ENCODE results near the gene RECQL. TPM values are rescaled to one million over a fixed set of nuclear protein-coding genes. Genes with fewer than 3 reads are reported as not detected.
A peak's percentile ranks its signal among the peaks of the same experiment; 100 is the strongest.

Gene RECQL
- total and polyA plus RNA-seq, 7 donors, result 4.2 to 44.6 (median 30.8) TPM

DNA sequence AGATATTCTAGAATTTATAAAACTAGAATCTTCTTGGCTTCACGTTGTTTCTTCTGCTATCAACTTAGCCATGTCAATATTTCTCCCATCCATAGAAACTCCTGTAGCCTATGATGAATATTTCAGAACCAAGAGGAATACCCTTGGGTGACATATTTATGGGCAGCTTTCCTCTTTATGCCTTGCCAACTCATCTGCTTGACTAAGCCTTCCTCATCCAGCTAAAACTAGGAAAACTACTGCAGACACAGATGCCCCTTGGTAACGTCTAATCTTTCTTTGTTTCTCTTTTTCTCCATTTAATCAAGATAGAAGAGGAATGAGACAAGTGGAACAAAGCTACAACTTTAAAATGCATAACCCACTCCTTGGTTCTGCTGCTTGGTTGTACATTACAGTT is 6.4 kb upstream of the RECQL start:
- no peak overlapping the region for H3K27ac ChIP-seq
- WGBS, 2 donors, result 89 to 93% methylated on average over 2 of the region's 2 CpGs
- H3K9me3 ChIP-seq, result no peaks in the 10 kb centered on the region
- no peak overlapping the region for H3K4me3 ChIP-seq
- intact Hi-C loops (cut with DNase I), result loop anchor here (10.0 kb wide), 1 partner anchor 537 kb away; the partner anchor contains the start of gene CMAS
- H3K4me1 ChIP-seq, result peaks cover 0 to 17% (median 15%) of the 10 kb centered on the region in 4 donors
- no peak for TF ChIP-seq POLR2A (IDR thresholded peaks at IDR 0.05)
- TF ChIP-seq, protein P1, sequence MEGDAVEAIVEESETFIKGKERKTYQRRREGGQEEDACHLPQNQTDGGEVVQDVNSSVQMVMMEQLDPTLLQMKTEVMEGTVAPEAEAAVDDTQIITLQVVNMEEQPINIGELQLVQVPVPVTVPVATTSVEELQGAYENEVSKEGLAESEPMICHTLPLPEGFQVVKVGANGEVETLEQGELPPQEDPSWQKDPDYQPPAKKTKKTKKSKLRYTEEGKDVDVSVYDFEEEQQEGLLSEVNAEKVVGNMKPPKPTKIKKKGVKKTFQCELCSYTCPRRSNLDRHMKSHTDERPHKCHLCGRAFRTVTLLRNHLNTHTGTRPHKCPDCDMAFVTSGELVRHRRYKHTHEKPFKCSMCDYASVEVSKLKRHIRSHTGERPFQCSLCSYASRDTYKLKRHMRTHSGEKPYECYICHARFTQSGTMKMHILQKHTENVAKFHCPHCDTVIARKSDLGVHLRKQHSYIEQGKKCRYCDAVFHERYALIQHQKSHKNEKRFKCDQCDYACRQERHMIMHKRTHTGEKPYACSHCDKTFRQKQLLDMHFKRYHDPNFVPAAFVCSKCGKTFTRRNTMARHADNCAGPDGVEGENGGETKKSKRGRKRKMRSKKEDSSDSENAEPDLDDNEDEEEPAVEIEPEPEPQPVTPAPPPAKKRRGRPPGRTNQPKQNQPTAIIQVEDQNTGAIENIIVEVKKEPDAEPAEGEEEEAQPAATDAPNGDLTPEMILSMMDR (IDR thresholded peaks at IDR 0.05), result no peak
- H3K36me3 ChIP-seq, result peaks cover 0 to 35% (median 0%) of the 10 kb centered on the region in 4 donors
- no peak for DNase-seq
- H3K27me3 ChIP-seq, result no peaks in the 10 kb centered on the region

DNA sequence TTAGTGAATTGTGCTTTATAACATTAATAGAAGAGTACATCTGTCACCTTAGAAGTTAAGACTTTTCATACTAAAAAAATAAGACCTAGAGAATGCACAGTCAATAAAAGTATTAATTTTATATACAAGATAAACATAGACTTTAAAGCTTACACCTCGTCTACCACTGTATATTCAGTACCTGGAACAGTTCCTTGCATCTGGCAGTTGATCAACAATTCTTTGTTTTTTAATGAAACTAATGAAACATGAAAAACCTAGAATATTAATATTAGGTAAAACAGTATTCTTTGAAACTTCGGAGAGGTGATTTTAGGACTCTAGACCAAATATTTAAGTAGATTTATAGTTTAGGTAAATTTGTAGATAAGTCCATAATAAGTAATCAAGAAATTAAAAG is 4.5 kb upstream of the RECQL start:
- intact Hi-C loops (cut with DNase I), result loop anchor here (10.0 kb wide), 1 partner anchor 539 kb away; the partner anchor contains the start of gene CMAS
- Histone ChIP-seq H3K36me3 (peaks cover 0 to 22% (median 0%) of the 10 kb centered on the region in 4 donors), H3K4me1 (peaks cover 0 to 24% (median 21%) of the 10 kb centered on the region in 4 donors), H3K9me3 (no peaks in the 10 kb centered on the region), H3K27me3 (no peaks in the 10 kb centered on the region), H3K4me3 (no peak overlapping the region), H3K27ac (no peak overlapping the region)
- TF ChIP-seq POLR2AphosphoS5 (IDR thresholded peaks at IDR 0.05) (no peak), POLR2A (IDR thresholded peaks at IDR 0.05) (no peak), EP300 (IDR thresholded peaks at IDR 0.05) (no peak)
- TF ChIP-seq, protein P1 (IDR thresholded peaks at IDR 0.05), result no peak
- 48 to 52% methylated on average over 2 of the region's 2 CpGs for WGBS, 2 donors
- no peak for DNase-seq

DNA sequence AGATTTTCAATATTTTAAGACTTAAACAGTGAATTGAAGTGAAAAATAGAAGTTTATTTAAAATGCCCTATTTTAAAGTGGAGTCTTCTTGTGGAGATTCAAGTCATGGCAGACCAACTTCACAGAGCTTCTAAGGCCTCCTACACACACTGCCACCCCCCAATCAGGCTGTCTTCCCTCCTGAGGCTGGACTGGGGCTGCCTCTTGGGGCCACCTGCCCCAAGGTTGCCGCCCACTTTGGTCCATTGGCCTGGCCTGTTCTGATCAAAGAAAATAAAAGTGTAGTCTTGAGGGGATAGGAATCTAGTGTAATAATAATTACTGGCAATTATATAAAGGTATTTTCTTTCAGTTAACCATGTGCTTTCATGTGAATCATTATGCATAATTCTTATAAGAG is 1.4 kb upstream of the RECQL start:
- DNase-seq, result no peak
- Histone ChIP-seq H3K27me3 (no peaks in the 10 kb centered on the region), H3K4me1 (peaks cover 0 to 45% (median 38%) of the 10 kb centered on the region in 4 donors), H3K9me3 (no peaks in the 10 kb centered on the region), H3K27ac (no peak overlapping the region), H3K4me3 (peak overlapping the region in 3 of 4 donors; percentile 84 to 90 (median 86)), H3K36me3 (peaks cover 0 to 16% (median 1%) of the 10 kb centered on the region in 4 donors)
- intact Hi-C loops (cut with DNase I), result loop anchor here (5.0 to 10.0 kb wide), 4 partner anchors 66 to 542 kb away; partner anchors contain the start of genes CMAS, LDHB and PYROXD1
- no peak for TF ChIP-seq POLR2A (IDR thresholded peaks at IDR 0.05)
- TF ChIP-seq, protein P1 (IDR thresholded peaks at IDR 0.05), result no peak
- no peak for TF ChIP-seq EP300 (IDR thresholded peaks at IDR 0.05)
- TF ChIP-seq POLR2AphosphoS5 (IDR thresholded peaks at IDR 0.05), result no peak
- 90% methylated on average over 1 of the region's 1 CpG for WGBS, 2 donors

DNA sequence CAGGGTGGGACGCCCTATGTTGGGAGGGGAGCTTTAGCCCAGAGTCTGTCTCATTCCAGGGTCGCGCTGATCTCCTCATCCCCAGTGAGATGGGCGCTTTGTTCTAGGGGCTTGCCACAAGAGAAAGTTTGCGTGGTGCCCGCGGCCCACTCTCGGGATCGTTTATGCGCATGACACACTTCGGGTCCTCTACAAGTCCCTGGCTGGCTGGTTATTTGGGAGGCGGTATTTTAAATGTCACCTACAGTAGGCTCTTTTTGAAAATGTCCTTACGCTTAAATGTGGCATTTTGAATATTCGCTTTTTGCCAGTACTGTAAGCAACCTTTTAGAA is 695 bp upstream of the RECQL start:
- Histone ChIP-seq H3K4me3 (peak overlapping the region; percentile 84 to 92 (median 88)), H3K4me1 (peaks cover 0 to 45% (median 38%) of the 10 kb centered on the region in 4 donors), H3K27me3 (no peaks in the 10 kb centered on the region), H3K9me3 (no peaks in the 10 kb centered on the region), H3K36me3 (peaks cover 0 to 18% (median 3%) of the 10 kb centered on the region in 4 donors), H3K27ac (peak overlapping the region; percentile 84 to 89 (median 85))
- intact Hi-C loops (cut with DNase I), result loop anchor here (5.0 to 10.0 kb wide), 4 partner anchors 65 to 543 kb away; partner anchors contain the start of genes CMAS, LDHB and PYROXD1
- TF ChIP-seq, protein P1 (IDR thresholded peaks at IDR 0.05), result no peak
- TF ChIP-seq POLR2A (IDR thresholded peaks at IDR 0.05), result no peak
- TF ChIP-seq POLR2AphosphoS5 (IDR thresholded peaks at IDR 0.05), result no peak
- no peak for TF ChIP-seq EP300 (IDR thresholded peaks at IDR 0.05)
- peak; percentile 66 for DNase-seq
- WGBS, 2 donors, result 1 to 2% methylated on average over 14 of the region's 14 CpGs
